ENCODE measurements around the gene WDPCP. TPM values are rescaled to one million over a fixed set of nuclear protein-coding genes. Genes with fewer than 3 reads are reported as not detected.

Gene WDPCP
- total and polyA plus RNA-seq, 2 of the 13 experiments (the other 11 are each of a cell fraction or from before 2014, with no cell fraction given), result 2.9 to 5.2 TPM

DNA sequence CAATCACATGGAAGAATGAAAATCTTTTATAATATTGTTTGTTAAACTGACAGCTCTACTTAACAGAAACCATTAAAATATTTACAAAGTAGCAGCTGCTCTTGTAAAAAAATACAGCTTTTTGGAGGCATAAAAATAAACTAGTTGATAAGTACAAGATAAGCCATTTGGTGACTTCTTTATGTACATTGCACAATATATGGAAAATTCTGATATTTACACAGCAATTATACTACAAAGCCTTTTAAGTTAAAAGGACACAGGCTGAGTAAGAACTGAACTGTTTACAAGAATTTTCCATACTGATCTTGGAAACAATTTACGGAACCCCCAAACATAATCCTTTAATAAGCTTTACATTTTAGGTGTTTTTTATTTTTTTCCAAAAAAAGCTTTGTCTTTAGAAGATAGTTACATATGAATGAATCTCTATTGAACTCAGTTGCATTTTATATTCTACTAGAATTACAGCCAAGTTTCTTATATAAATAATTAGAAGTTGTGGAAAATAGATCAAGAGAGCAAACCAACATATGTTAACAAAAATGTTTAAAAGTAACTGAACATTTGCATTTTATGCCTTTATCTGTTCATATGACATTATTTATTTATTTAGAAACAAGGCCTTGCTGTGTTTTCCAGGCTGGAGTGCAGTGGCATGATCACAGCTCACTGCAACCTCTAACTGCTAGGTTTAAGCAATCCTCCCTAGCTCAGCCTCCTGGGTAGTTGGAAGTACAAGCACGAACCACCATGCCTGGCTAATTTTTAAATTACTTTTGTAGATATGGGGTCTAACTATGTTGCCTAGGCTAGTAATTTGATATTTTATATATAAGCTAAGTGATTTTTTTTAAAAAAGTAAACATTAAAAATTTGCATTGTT, 395.1 kb downstream of the WDPCP start (continued):
- TF ChIP-seq, protein P1, sequence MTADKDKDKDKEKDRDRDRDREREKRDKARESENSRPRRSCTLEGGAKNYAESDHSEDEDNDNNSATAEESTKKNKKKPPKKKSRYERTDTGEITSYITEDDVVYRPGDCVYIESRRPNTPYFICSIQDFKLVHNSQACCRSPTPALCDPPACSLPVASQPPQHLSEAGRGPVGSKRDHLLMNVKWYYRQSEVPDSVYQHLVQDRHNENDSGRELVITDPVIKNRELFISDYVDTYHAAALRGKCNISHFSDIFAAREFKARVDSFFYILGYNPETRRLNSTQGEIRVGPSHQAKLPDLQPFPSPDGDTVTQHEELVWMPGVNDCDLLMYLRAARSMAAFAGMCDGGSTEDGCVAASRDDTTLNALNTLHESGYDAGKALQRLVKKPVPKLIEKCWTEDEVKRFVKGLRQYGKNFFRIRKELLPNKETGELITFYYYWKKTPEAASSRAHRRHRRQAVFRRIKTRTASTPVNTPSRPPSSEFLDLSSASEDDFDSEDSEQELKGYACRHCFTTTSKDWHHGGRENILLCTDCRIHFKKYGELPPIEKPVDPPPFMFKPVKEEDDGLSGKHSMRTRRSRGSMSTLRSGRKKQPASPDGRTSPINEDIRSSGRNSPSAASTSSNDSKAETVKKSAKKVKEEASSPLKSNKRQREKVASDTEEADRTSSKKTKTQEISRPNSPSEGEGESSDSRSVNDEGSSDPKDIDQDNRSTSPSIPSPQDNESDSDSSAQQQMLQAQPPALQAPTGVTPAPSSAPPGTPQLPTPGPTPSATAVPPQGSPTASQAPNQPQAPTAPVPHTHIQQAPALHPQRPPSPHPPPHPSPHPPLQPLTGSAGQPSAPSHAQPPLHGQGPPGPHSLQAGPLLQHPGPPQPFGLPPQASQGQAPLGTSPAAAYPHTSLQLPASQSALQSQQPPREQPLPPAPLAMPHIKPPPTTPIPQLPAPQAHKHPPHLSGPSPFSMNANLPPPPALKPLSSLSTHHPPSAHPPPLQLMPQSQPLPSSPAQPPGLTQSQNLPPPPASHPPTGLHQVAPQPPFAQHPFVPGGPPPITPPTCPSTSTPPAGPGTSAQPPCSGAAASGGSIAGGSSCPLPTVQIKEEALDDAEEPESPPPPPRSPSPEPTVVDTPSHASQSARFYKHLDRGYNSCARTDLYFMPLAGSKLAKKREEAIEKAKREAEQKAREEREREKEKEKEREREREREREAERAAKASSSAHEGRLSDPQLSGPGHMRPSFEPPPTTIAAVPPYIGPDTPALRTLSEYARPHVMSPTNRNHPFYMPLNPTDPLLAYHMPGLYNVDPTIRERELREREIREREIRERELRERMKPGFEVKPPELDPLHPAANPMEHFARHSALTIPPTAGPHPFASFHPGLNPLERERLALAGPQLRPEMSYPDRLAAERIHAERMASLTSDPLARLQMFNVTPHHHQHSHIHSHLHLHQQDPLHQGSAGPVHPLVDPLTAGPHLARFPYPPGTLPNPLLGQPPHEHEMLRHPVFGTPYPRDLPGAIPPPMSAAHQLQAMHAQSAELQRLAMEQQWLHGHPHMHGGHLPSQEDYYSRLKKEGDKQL (CRISPR knock-in tag; IDR thresholded peaks at IDR 0.05; ENCODE audit: low read depth), result peak; percentile 98
- TF ChIP-seq, protein P2, sequence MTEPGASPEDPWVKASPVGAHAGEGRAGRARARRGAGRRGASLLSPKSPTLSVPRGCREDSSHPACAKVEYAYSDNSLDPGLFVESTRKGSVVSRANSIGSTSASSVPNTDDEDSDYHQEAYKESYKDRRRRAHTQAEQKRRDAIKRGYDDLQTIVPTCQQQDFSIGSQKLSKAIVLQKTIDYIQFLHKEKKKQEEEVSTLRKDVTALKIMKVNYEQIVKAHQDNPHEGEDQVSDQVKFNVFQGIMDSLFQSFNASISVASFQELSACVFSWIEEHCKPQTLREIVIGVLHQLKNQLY (CRISPR knock-in tag; IDR thresholded peaks at IDR 0.05), result peak; percentile 85
- TF ChIP-seq, protein P3, sequence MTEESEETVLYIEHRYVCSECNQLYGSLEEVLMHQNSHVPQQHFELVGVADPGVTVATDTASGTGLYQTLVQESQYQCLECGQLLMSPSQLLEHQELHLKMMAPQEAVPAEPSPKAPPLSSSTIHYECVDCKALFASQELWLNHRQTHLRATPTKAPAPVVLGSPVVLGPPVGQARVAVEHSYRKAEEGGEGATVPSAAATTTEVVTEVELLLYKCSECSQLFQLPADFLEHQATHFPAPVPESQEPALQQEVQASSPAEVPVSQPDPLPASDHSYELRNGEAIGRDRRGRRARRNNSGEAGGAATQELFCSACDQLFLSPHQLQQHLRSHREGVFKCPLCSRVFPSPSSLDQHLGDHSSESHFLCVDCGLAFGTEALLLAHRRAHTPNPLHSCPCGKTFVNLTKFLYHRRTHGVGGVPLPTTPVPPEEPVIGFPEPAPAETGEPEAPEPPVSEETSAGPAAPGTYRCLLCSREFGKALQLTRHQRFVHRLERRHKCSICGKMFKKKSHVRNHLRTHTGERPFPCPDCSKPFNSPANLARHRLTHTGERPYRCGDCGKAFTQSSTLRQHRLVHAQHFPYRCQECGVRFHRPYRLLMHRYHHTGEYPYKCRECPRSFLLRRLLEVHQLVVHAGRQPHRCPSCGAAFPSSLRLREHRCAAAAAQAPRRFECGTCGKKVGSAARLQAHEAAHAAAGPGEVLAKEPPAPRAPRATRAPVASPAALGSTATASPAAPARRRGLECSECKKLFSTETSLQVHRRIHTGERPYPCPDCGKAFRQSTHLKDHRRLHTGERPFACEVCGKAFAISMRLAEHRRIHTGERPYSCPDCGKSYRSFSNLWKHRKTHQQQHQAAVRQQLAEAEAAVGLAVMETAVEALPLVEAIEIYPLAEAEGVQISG (CRISPR knock-in tag; IDR thresholded peaks at IDR 0.05), result peak; percentile 35; the same call in 1 of the 2 replicates
- TF ChIP-seq ZMAT3 (CRISPR knock-in tag; conservative IDR thresholded peaks at IDR 0.05) (peak; percentile 59; the same call in 1 of the 2 replicates), ZKSCAN8 (CRISPR knock-in tag; IDR thresholded peaks at IDR 0.05; ENCODE audit: borderline replicate concordance) (peak; percentile 83), SIN3B (IDR thresholded peaks at IDR 0.05; ENCODE audit: low read length) (0 out of 2 replicates have a peak, but pooled peaks have one; percentile 8), HOXA5 (CRISPR knock-in tag; IDR thresholded peaks at IDR 0.05) (no peak), FOXA3 (CRISPR knock-in tag; IDR thresholded peaks at IDR 0.05) (peak; percentile 100), NONO (IDR thresholded peaks at IDR 0.05) (no peak), NONO (CRISPR knock-in tag; conservative IDR thresholded peaks at IDR 0.05) (peak; percentile 50; the same call in 1 of the 2 replicates), GABPA (IDR thresholded peaks at IDR 0.05; ENCODE audit: low read depth, low read length) (no peak), GABPA (CRISPR knock-in tag; IDR thresholded peaks at IDR 0.05; ENCODE audit: low read depth) (peak; percentile 27; the same call in 1 of the 2 replicates), NFKB2 (CRISPR knock-in tag; IDR thresholded peaks at IDR 0.05; ENCODE audit: borderline replicate concordance) (no peak), POGZ (CRISPR knock-in tag; IDR thresholded peaks at IDR 0.05) (peak; percentile 23; the same call in 1 of the 2 replicates), FOXK2 (IDR thresholded peaks at IDR 0.05) (peak; percentile 63; the same call in 1 of the 2 replicates), BRD4 (CRISPR knock-in tag; IDR thresholded peaks at IDR 0.05) (peak; percentile 90), ATF7 (IDR thresholded peaks at IDR 0.05) (peak; percentile 41; the same call in 1 of the 2 replicates), ATF7 (CRISPR knock-in tag; IDR thresholded peaks at IDR 0.05) (no peak), STAT5B (CRISPR knock-in tag; IDR thresholded peaks at IDR 0.05) (peak; percentile 70; the same call in 1 of the 2 replicates), TBL1XR1 (IDR thresholded peaks at IDR 0.05; ENCODE audit: borderline replicate concordance, low read length, partially characterized antibody) (peak; percentile 82)
- TF ChIP-seq, protein P4, sequence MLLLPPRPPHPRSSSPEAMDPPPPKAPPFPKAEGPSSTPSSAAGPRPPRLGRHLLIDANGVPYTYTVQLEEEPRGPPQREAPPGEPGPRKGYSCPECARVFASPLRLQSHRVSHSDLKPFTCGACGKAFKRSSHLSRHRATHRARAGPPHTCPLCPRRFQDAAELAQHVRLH (CRISPR knock-in tag; IDR thresholded peaks at IDR 0.05; ENCODE audit: borderline replicate concordance, low read depth), result peak; percentile 41; the same call in 1 of the 2 replicates

All from HepG2 (cell line).